Measurements from ENCODE around the gene GARIN5B.
"Not testable (repeated sequence)": the region's sequence is repeated elsewhere in the genome, so short reads cannot be mapped to it uniquely, and the experiment has no call there.

Gene GARIN5B

DNA sequence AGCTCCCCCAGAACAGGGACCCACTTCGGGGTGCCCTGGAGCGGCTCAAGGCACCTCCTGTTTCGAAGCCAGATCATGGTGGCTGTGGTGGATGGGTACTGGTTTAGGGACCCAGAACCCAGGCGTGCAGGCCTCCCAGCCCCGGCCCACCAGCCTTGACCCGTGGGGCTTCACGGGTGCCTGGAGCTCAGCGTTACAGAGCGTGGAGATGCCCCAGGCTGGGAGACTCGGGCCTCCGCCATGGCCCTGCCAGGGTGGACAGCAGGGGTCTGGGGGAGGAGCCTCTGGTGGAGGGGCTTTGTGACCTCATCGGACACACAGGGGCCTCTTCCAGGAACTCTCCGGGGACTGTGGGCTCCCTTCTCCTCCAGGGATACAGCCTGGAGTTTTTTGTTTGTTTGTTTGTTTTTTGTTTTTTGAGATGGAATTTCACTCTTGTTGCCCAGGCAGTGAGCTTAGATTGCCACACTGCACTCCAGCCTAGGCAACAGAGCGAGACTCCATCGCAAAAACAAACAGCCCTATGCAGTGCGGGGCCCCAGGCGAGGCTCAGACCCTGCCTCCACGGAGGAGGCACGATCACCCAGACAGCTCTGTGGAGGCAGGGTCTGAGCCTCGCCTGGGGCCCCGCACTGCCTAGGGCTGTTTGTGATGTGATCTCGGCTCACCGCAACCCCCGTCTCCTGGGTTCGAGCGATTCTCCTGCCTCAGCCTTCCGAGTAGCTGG is at the start of gene GARIN5B:
TSS of gene GARIN5B (minus strand) at position 271 of the 727 bp plus-strand sequence. CDS start at position 77, 194 bp downstream.
- no peak for DNase-seq (ENCODE audit: low spot score)
- TF ChIP-seq, protein P1, sequence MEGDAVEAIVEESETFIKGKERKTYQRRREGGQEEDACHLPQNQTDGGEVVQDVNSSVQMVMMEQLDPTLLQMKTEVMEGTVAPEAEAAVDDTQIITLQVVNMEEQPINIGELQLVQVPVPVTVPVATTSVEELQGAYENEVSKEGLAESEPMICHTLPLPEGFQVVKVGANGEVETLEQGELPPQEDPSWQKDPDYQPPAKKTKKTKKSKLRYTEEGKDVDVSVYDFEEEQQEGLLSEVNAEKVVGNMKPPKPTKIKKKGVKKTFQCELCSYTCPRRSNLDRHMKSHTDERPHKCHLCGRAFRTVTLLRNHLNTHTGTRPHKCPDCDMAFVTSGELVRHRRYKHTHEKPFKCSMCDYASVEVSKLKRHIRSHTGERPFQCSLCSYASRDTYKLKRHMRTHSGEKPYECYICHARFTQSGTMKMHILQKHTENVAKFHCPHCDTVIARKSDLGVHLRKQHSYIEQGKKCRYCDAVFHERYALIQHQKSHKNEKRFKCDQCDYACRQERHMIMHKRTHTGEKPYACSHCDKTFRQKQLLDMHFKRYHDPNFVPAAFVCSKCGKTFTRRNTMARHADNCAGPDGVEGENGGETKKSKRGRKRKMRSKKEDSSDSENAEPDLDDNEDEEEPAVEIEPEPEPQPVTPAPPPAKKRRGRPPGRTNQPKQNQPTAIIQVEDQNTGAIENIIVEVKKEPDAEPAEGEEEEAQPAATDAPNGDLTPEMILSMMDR (IDR thresholded peaks at IDR 0.05; ENCODE audit: borderline replicate concordance, control extremely low read depth, extremely low read depth, insufficient read depth, missing control alignments): no peak
- in situ Hi-C loops (cut with MboI; ENCODE audit: low sequenced_read_pairs, unreplicated experiment): no loop called here

DNA sequence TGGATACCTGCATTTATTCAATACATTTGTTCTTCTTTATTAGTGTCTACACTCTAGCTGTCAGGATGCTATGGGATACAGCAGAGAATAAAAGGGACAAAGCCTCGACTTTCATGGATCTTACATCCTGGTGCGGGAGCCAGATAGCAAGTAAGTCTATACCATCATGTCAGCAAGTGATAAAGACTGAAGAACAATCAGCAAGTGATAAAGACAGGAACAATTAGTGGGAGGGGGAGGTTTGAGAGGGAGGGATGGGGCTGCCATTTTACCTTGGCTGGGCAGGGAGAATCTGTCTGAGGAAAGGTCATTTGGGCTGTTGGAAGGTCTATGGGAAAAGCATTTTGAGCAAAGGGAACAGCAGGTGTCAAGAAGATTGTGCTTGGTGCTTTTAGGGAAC is 47.1 kb upstream of the GARIN5B start:
- TF ChIP-seq, protein P1 (IDR thresholded peaks at IDR 0.05; ENCODE audit: borderline replicate concordance, control extremely low read depth, extremely low read depth, insufficient read depth, missing control alignments): no peak
- in situ Hi-C loops (cut with MboI; ENCODE audit: low sequenced_read_pairs, unreplicated experiment): no loop called here
- no peak for DNase-seq (ENCODE audit: low spot score)

DNA sequence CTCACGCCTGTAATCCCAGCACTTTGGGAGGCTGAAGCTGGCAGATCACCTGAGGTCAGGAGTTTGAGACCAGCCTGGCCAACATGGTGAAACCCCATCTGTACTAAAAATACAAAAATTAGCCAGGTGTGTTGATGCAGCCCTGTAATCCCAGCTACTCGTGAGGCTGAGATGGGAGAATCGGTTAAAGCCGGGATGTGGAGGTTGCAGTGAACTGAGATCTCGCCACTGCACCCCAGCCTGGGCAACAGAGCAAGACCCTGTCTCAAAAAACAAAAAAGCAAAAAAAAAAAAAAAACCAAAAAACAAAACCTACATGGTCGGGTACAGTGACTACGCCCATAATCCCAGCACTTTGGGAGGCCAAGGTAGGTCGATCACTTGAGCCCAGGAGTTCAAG is 46.1 kb upstream of the GARIN5B start:
- in situ Hi-C loops (cut with MboI; ENCODE audit: low sequenced_read_pairs, unreplicated experiment); DNase-seq (ENCODE audit: low spot score): not testable (repeated sequence)

DNA sequence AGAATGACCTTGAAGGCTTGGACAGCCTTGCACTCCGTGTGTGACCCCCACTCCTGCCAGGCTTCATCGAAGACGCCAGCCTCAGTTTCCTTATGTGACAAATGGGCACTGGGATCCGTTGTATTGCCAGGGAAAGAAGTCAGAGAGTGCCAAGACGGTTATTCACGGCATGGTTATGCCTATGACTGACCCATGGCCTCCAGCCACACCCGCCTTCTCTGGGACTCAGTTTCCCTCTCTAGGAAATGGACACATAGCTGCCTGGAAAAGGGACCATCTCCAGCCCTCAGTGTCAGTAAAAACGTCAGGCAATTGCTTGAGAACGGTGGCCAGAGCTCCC is 45.4 kb upstream of the GARIN5B start:
- no peak for DNase-seq (ENCODE audit: low spot score)
- in situ Hi-C loops (cut with MboI; ENCODE audit: low sequenced_read_pairs, unreplicated experiment): no loop called here
- TF ChIP-seq, protein P1 (IDR thresholded peaks at IDR 0.05; ENCODE audit: borderline replicate concordance, control extremely low read depth, extremely low read depth, insufficient read depth, missing control alignments): no peak

DNA sequence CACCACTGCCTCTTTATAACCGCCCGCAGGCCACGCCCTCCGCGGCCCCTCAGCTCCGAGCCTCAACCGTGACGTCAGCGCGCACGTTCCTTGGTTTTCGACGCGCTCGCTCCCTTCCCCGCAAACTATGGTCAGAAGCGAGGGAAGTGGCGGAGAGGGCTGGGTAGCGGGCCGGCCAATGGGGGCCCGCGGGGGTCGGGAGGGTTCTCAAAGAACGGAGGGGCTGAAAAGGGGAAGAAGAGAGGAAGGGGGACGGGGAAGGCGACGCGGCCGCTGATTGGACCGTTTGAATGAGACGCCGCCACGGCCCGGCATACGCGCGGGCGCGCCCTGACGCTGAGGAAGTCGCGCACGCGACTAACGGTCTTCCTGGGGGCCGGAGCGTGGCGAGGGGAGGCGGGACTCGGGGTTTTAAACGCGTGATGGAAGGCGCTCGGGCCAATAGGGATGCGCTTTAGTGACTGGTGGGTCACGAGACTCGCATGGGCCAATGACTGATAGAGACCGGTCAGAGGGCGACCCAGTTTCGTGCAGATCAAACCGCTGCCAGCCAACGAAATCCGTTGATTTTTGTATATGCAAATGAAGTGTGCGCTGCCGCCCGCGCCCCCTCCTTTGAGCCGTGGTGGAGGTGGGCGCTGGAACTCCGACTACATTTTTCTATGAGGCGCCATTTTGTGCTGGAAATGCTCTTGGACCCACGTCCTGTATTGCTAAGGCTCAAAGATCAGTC is 44.9 kb upstream of the GARIN5B start:
- in situ Hi-C loops (cut with MboI; ENCODE audit: low sequenced_read_pairs, unreplicated experiment): no loop called here
- TF ChIP-seq, protein P1 (IDR thresholded peaks at IDR 0.05; ENCODE audit: borderline replicate concordance, control extremely low read depth, extremely low read depth, insufficient read depth, missing control alignments): no peak

DNA sequence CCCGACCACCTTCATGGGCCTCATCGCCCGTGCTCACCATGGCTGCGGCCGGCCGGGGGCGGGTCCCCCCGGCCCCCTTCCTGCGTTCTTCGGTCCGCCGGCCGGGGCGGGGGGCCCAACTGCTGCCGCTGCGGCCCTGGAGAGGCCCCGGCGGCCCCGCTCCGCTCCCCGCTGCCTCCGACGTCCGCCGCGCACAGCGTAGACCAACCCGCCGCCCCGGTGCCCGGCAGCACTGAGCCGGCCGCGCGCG is 44.4 kb upstream of the GARIN5B start, which contains the start of gene UBE2S:
TSS of gene UBE2S (minus strand) at position 239 of the 250 bp plus-strand sequence. CDS start at position 40, 199 bp downstream.
- DNase-seq (ENCODE audit: low spot score); in situ Hi-C loops (cut with MboI; ENCODE audit: low sequenced_read_pairs, unreplicated experiment): not testable (repeated sequence)

More for the DNA sequence above, 44.9 kb upstream of the GARIN5B start:
- DNase-seq (ENCODE audit: low spot score): peak; percentile 98

DNA sequence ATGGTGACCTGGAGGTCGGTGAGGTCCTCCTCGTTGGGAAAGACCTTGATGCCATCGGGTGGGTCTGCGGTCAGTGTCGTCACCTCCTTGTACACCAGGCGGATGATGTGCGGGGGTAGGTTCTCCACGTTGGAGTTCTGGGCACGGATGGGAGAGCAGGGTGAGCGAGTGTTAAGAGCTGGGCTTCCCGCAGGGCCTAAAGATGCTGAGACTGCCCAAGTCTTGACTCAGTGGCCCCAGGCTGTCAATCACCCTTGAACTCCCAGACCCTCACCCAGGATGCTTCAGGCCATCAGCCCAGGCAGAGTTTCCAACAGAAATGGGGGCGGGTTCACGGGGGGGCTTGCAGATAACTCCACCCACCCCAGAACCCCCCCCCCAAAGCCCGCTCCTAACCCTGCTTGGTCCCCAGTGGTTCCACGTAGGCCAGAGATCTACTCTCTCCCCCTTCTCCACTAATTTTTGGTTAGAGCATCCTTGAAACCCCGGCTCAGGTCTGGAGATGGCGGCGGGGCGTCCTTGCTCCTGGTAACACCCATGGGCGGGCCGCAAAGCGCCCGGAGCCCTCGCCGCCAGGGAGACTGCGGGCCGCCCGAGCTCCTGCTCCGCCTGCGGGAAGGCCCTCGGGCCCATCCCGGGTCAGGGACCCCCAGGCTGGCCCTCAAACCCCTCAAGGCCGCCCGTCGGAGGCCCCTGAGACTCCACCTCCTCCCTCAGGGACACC is 43.9 kb upstream of the GARIN5B start:
- peak; percentile 67 for DNase-seq (ENCODE audit: low spot score)
- TF ChIP-seq, protein P1 (IDR thresholded peaks at IDR 0.05; ENCODE audit: borderline replicate concordance, control extremely low read depth, extremely low read depth, insufficient read depth, missing control alignments): no peak
- in situ Hi-C loops (cut with MboI; ENCODE audit: low sequenced_read_pairs, unreplicated experiment): no loop called here

Measured in GM13976 (cell line).